PFSK-1 (cell line): Measurements from ENCODE around the gene SP2. TPM values are rescaled to one million over a fixed set of nuclear protein-coding genes. Genes with fewer than 3 reads are reported as not detected.

Experiments
- FOXP2 ChIP-seq: optimal IDR thresholded peaks from 2 replicates; pipeline ENCODE3; 2011; ENCODE audit warnings: borderline replicate concordance, control low read depth, inconsistent platforms; ENCODE audit not compliant: insufficient read depth; ENCODE audit errors: extremely low read length, extremely low read depth
- POLR2AphosphoS5 ChIP-seq: IDR thresholded peaks from 2 replicates; pipeline ENCODE4 v1.6.1; 2012; ENCODE audit warnings: low read depth, mild to moderate bottlenecking, control low read depth, low read length, moderate library complexity
- REST ChIP-seq, 2 experiments: IDR thresholded peaks; 2 replicates each; pipeline versions ENCODE4 v1.6.1 to v1.8.0; 2011 to 2012; ENCODE audit warnings: low read depth in 2 of 2, low read length in 2 of 2, control low read depth in 1 of 2, inconsistent platforms in 1 of 2, mild to moderate bottlenecking in 1 of 2, moderate library complexity in 1 of 2; ENCODE audit not compliant: insufficient read depth in 1 of 2
- SIN3A ChIP-seq: IDR thresholded peaks from 2 replicates; pipeline ENCODE4 v1.6.1; 2012; ENCODE audit warnings: mild to moderate bottlenecking, low read length, moderate library complexity, borderline replicate concordance; ENCODE audit not compliant: insufficient read depth
- TAF1 ChIP-seq: IDR thresholded peaks from 2 replicates; pipeline ENCODE4 v1.6.1; 2012; ENCODE audit warnings: low read length, control low read depth, borderline replicate concordance; ENCODE audit not compliant: insufficient read depth
- polyA plus RNA-seq: library from polyadenylated mRNA; unstranded; fragments of >200 nt; gene quantifications from one replicate; pipeline ENCODE4 v1.2.1, GENCODE V29; 2012; ENCODE audit warnings: low read depth, missing spikeins; ENCODE audit not compliant: insufficient read length

Gene SP2
- polyA plus RNA-seq, result 29.4 TPM

- TF ChIP-seq TAF1 (peak; percentile 56; the same call in 1 of the 2 replicates), SIN3A (peak; percentile 77; the same call in 1 of the 2 replicates), POLR2AphosphoS5 (peak; percentile 69), FOXP2 (peak; percentile 29), REST (IDR thresholded peaks at IDR 0.05; ENCODE audit: insufficient read depth in 1 of 2, low read depth in 2 of 2, low read length in 2 of 2) (no peak)
Observed at GRCh38 chr17:47895856-47896671, at the start of gene SP2. SP2 (plus strand) TSS chr17:47896236; CDS start chr17:47896287, 51 bp downstream.

GRCh38 chr17:47846716-47847340 is 49.2 kb upstream of the SP2 start:
- TF ChIP-seq SIN3A (no peak), REST (IDR thresholded peaks at IDR 0.05; ENCODE audit: insufficient read depth in 1 of 2, low read depth in 2 of 2, low read length in 2 of 2) (no peak), TAF1 (no peak), POLR2AphosphoS5 (no peak), FOXP2 (no peak)

GRCh38 chr17:47847341-47848197 is 48.5 kb upstream of the SP2 start:
- TF ChIP-seq TAF1 (no peak), SIN3A (no peak), FOXP2 (no peak), REST (IDR thresholded peaks at IDR 0.05; ENCODE audit: insufficient read depth in 1 of 2, low read depth in 2 of 2, low read length in 2 of 2) (no peak), POLR2AphosphoS5 (no peak)

- TF ChIP-seq REST (IDR thresholded peaks at IDR 0.05; ENCODE audit: insufficient read depth in 1 of 2, low read depth in 2 of 2, low read length in 2 of 2) (no peak), TAF1 (no peak), POLR2AphosphoS5 (no peak), SIN3A (no peak), FOXP2 (no peak)
Observed at GRCh38 chr17:47848198-47848513, 47.9 kb upstream of the SP2 start.
